ENCODE measurements around the gene SPOPL. TPM values are rescaled to one million over a fixed set of nuclear protein-coding genes. Genes with fewer than 3 reads are reported as not detected.

The SPOPL gene
- total RNA-seq, 2 donors from 2014 or later, result 19.7 to 24.9 TPM

DNA sequence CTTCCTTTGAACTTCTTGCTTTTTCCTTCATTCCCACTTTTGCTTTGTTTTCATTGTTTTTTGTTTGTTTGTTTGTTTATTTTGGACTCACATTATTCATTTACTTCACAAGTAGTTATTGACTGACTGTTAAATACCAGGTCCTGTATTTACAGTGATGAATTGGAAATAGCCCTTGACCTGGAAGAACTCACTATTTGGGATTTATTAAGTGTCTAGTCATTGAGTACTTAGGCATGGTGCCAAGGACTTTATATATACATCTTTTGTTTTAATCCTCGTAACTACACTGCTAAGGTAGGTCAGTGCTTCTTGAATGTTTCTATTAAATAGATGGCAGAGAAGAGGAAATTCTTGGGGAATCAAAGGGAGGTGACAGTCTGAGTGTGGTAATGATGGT lies 11.1 kb downstream of the SPOPL start:
- no peak for DNase-seq (ENCODE audit: low spot score)
- intact Hi-C loops (cut with DNase I), result no loop called here
- Histone ChIP-seq H3K27ac (no peak overlapping the region), H3K9me3 (no peaks in the 10 kb centered on the region), H3K4me1 (replicated peaks) (no peaks in the 10 kb centered on the region), H3K36me3 (no peaks in the 10 kb centered on the region), H3K27me3 (replicated peaks; ENCODE audit: insufficient read depth) (no peaks in the 10 kb centered on the region), H3K4me3 (no peak overlapping the region)
- WGBS, result 41% methylated on average over 1 of the region's 1 CpG
- no peak for TF ChIP-seq POLR2AphosphoS5 (IDR thresholded peaks at IDR 0.05)
- TF ChIP-seq POLR2A (IDR thresholded peaks at IDR 0.05), result no peak
- TF ChIP-seq, protein P1, sequence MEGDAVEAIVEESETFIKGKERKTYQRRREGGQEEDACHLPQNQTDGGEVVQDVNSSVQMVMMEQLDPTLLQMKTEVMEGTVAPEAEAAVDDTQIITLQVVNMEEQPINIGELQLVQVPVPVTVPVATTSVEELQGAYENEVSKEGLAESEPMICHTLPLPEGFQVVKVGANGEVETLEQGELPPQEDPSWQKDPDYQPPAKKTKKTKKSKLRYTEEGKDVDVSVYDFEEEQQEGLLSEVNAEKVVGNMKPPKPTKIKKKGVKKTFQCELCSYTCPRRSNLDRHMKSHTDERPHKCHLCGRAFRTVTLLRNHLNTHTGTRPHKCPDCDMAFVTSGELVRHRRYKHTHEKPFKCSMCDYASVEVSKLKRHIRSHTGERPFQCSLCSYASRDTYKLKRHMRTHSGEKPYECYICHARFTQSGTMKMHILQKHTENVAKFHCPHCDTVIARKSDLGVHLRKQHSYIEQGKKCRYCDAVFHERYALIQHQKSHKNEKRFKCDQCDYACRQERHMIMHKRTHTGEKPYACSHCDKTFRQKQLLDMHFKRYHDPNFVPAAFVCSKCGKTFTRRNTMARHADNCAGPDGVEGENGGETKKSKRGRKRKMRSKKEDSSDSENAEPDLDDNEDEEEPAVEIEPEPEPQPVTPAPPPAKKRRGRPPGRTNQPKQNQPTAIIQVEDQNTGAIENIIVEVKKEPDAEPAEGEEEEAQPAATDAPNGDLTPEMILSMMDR (IDR thresholded peaks at IDR 0.05), result no peak

DNA sequence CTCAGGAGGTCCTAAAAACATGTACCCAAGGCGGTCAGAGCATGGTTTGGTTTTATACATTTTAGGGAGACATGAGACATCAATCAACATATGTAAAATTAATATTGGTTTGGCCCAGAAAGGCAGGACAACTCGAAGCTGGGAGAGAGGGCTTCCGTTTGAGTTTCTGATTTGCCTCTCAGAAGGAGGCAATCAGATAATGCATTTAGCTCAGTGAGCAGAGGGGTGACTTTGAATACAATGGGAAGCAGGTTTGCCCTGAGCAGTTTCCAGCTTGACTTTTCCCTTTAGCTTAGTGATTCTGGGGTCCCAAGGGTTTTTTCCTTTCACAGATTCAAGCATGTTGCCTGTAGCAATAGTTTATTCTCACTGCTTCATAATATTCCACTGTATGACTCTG lies 12.6 kb downstream of the SPOPL start:
- WGBS, result 82% methylated on average over 3 of the region's 3 CpGs
- TF ChIP-seq POLR2A (IDR thresholded peaks at IDR 0.05) (no peak), POLR2AphosphoS5 (IDR thresholded peaks at IDR 0.05) (no peak)
- TF ChIP-seq, protein P1 (IDR thresholded peaks at IDR 0.05), result no peak
- Histone ChIP-seq H3K4me1 (replicated peaks) (no peaks in the 10 kb centered on the region), H3K27ac (no peak overlapping the region), H3K27me3 (replicated peaks; ENCODE audit: insufficient read depth) (no peaks in the 10 kb centered on the region), H3K4me3 (no peak overlapping the region), H3K36me3 (no peaks in the 10 kb centered on the region), H3K9me3 (no peaks in the 10 kb centered on the region)
- no peak for DNase-seq (ENCODE audit: low spot score)
- intact Hi-C loops (cut with DNase I), result no loop called here

DNA sequence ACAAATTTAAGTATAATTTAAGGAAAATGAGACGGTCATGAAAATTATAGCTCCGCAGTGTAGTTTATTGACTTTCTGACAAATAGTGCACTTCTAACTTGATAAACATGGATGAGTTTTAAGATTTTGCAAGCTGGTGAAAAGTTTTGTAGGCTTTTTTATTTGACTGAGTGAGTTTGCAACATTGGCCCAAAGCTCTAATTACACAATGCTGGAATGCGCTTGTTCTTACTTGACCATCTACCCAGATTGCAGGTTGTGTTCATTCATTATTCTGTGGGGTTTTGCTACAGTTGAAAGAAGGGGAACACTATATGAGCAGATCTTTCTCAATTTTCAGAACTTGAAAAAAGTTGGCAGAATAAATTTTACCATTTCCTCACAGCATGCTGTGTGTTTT lies 13.5 kb downstream of the SPOPL start:
- no peak overlapping the region for H3K4me3 ChIP-seq
- DNase-seq (ENCODE audit: low spot score), result no peak
- H3K36me3 ChIP-seq, result no peaks in the 10 kb centered on the region
- no peak overlapping the region for H3K27ac ChIP-seq
- TF ChIP-seq, protein P1 (IDR thresholded peaks at IDR 0.05), result no peak
- TF ChIP-seq POLR2AphosphoS5 (IDR thresholded peaks at IDR 0.05), result no peak
- no peak for TF ChIP-seq POLR2A (IDR thresholded peaks at IDR 0.05)
- H3K9me3 ChIP-seq, result no peaks in the 10 kb centered on the region
- no peaks in the 10 kb centered on the region for H3K27me3 ChIP-seq (replicated peaks; ENCODE audit: insufficient read depth)
- no peaks in the 10 kb centered on the region for H3K4me1 ChIP-seq (replicated peaks)
- intact Hi-C loops (cut with DNase I), result no loop called here
- WGBS, result 40% methylated on average over 3 of the region's 3 CpGs

DNA sequence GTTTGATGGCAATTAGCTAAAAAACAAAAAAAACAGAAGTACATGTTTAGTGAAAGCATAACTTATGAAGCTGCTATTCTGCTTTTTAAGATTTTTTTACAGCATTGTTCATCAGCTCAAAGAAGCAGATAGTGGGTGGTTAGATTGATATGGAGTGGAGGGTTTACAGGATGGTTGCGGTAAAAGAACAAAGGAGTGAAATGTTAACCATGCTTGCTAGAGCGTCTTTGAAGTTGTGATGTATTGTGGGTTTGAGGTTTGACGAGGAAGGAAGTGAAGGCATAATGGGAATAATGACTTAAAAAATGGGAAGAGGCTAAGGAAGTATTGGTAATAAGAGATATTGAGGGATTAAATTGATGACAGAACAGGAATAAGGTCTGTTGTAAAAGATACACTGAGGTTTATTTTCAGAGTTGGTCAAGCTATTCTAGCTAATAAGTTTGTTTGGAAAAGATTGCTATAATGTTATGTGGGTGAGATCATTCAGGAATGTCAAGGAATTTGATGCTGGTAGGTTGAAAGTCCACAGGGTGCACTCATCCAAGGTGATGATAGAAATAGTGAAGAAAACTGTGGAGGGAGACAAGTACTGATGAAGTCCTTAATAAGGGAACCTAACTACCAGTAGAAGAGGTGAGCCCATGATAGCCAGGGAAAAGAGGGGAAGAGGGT lies 14.6 kb downstream of the SPOPL start:
- intact Hi-C loops (cut with DNase I), result no loop called here
- WGBS, result 69% methylated on average over 3 of the region's 3 CpGs
- TF ChIP-seq, protein P1 (IDR thresholded peaks at IDR 0.05), result no peak

DNA sequence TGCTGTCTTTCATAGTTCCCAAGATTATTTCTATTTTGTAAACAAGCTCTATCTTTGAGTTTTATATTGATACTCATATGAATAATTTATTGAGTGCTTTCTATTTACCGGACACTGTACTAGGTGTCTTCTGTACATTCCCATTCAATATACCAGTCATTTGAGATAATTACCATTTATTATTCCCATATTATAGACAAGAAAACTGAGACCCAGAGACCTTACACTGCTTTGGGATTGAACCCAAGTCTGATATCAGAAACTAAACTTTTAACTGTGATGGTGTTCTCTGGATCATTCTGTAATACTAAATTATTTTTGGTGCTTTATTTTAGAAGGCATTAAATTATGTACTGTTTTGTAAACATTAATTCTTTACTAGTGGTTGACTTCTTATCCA lies 17.3 kb downstream of the SPOPL start:
- DNase-seq (ENCODE audit: low spot score), result no peak
- Histone ChIP-seq H3K9me3 (no peaks in the 10 kb centered on the region), H3K36me3 (no peaks in the 10 kb centered on the region), H3K4me3 (no peak overlapping the region), H3K4me1 (replicated peaks) (no peaks in the 10 kb centered on the region), H3K27ac (no peak overlapping the region), H3K27me3 (replicated peaks; ENCODE audit: insufficient read depth) (no peaks in the 10 kb centered on the region)
- TF ChIP-seq POLR2AphosphoS5 (IDR thresholded peaks at IDR 0.05) (no peak), POLR2A (IDR thresholded peaks at IDR 0.05) (no peak)
- TF ChIP-seq, protein P1 (IDR thresholded peaks at IDR 0.05), result no peak
- intact Hi-C loops (cut with DNase I), result no loop called here
- 68% methylated on average over 1 of the region's 1 CpG for WGBS

More for the DNA sequence above, 14.6 kb downstream of the SPOPL start:
- DNase-seq (ENCODE audit: low spot score), result no peak
- H3K4me1 ChIP-seq (replicated peaks), result no peaks in the 10 kb centered on the region
- H3K36me3 ChIP-seq, result no peaks in the 10 kb centered on the region
- H3K4me3 ChIP-seq, result no peak overlapping the region
- no peaks in the 10 kb centered on the region for H3K27me3 ChIP-seq (replicated peaks; ENCODE audit: insufficient read depth)
- H3K27ac ChIP-seq, result no peak overlapping the region
- H3K9me3 ChIP-seq, result no peaks in the 10 kb centered on the region
